ENCODE results near the gene CR1L.
A peak's percentile ranks its signal among the peaks of the same experiment; 100 is the strongest.

Gene CR1L

DNA sequence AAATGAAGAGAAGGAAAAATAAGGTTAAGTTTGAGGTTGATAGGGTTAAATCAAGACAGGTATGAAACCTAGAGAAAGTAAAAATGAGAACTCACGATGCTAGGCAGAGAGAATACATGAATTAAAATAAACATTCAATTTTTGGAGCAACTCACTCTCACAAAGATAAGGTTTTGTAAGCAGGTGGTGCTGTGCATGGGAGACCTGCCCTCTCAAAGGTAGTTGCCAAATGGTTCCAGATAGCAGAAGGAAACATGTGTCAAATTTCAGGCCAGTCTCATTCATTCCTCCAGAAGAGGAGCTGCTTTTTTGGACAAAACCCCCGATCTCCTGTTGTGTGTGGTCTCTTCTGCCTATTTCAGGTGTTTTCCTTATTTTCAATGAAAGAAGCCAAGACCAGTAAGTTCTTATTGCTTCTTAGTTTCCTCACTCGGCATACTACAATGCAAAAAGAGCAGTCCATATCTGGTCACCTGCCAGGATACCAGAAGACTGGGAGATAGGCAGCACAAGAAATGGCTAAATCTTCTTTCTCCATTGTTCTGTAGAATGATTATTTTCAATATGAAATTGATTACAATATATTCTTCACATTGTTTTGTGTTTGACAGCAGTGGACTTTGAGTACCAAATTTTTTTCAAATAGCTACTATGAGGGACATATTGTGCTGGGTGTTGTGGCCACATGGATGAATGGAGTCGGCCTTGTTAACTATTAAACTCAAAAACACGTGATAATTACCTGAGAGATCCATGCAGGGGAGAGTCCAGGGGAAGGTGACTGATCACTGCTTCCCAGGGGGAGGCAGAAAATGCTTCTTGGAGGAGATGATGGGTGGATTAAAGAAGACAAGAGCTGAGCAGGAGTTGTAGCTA is 3.6 kb downstream of the CR1L start:
- TF ChIP-seq, protein P1, sequence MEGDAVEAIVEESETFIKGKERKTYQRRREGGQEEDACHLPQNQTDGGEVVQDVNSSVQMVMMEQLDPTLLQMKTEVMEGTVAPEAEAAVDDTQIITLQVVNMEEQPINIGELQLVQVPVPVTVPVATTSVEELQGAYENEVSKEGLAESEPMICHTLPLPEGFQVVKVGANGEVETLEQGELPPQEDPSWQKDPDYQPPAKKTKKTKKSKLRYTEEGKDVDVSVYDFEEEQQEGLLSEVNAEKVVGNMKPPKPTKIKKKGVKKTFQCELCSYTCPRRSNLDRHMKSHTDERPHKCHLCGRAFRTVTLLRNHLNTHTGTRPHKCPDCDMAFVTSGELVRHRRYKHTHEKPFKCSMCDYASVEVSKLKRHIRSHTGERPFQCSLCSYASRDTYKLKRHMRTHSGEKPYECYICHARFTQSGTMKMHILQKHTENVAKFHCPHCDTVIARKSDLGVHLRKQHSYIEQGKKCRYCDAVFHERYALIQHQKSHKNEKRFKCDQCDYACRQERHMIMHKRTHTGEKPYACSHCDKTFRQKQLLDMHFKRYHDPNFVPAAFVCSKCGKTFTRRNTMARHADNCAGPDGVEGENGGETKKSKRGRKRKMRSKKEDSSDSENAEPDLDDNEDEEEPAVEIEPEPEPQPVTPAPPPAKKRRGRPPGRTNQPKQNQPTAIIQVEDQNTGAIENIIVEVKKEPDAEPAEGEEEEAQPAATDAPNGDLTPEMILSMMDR (IDR thresholded peaks at IDR 0.05; ENCODE audit: low read depth, low read length), result no peak
- no peak for DNase-seq (ENCODE audit: low read depth in 2 of 2)
- H3K4me3 ChIP-seq (replicated peaks in 1 of 2; ENCODE audit: low read depth in 2 of 2, low read length in 2 of 2), result no peak overlapping the region

DNA sequence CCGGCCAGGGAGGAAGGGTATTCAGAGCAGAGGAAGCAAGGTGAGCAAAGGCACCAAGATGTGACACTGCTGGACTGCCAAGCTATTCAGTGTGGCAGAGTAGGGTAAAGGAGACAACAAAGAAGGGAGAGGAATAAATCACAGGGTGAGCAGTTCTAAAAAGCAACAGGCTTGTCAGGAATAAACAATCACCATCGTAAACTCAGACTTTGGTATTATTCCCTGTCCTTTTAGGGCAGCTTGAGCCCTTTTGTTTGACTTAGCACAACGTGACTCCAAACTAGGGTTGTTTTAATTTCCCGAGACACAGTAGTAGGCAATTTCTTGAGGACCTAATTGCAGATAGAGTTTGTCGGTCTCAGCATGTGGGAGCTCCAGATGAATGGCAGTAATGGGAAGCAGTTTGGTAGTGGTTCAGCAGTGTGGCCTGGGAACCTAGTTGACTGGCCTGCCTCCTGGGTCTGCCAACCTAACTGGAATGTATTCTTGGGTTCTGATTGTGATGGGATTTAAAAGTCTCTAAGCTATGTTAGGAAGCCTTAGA is 4.3 kb downstream of the CR1L start:
- H3K4me3 ChIP-seq (replicated peaks in 1 of 2; ENCODE audit: low read depth in 2 of 2, low read length in 2 of 2), result no peak overlapping the region
- TF ChIP-seq, protein P1 (IDR thresholded peaks at IDR 0.05; ENCODE audit: low read depth, low read length), result no peak
- no peak for DNase-seq (ENCODE audit: low read depth in 2 of 2)

DNA sequence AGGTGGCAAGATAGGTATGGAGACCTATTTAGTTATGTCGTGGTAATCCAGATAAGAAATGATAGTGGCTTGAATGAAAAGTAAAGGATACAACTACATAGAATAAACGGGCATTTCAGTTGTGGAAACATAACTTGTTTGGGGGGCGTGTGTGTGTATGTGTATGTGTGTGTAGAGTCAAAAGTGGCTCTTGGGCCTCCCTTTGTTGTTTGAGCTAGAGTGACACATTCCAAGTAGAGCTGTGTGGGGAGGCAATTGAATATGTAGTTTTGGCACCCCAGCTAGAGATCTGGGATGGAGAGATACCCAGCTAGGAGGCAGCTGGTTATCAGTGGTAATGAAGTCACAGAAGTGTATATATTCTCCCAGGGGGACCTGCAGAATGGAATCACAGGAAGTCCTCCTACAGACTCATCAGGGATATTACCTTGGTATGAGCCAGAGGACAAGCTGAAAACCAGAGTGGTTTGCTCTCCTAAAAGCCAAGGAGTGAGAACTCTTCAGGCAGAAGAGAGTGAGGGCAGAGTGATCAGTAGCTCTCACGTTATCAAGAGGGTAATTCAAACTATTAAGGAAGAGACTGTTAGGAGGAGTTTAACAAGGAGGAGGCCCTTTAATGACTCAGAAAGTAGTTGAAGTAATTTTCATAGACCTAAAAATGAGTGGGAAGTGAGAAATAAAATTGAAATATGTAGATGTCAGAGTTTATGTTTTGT is 5.1 kb downstream of the CR1L start:
- no peak overlapping the region for H3K4me3 ChIP-seq (replicated peaks in 1 of 2; ENCODE audit: low read depth in 2 of 2, low read length in 2 of 2)
- TF ChIP-seq, protein P1 (IDR thresholded peaks at IDR 0.05; ENCODE audit: low read depth, low read length), result no peak
- DNase-seq (ENCODE audit: low read depth in 2 of 2), result no peak

DNA sequence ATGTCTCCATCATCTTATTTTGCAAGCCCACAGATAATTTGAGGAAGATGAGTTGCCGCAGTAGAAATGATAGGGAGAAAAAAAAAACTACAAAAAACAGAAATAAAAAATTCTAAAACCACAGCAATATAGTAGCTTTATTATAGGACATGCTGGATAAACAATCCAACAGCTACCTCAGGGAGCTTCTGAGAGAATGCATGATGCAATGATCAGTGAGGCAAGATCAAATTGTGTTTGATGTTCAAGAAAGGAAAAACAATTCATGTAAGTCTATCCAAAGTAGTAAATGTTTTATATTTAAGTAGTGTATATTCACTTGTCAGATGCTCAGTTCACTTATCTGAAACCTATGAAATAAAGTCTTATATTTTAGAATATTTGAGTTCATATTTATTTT is 6.7 kb downstream of the CR1L start:
- no peak overlapping the region for H3K4me3 ChIP-seq (replicated peaks in 1 of 2; ENCODE audit: low read depth in 2 of 2, low read length in 2 of 2)
- peak in 1 of 2 donors; percentile 8 for DNase-seq (ENCODE audit: low read depth in 2 of 2)
- TF ChIP-seq, protein P1 (IDR thresholded peaks at IDR 0.05; ENCODE audit: low read depth, low read length), result no peak

DNA sequence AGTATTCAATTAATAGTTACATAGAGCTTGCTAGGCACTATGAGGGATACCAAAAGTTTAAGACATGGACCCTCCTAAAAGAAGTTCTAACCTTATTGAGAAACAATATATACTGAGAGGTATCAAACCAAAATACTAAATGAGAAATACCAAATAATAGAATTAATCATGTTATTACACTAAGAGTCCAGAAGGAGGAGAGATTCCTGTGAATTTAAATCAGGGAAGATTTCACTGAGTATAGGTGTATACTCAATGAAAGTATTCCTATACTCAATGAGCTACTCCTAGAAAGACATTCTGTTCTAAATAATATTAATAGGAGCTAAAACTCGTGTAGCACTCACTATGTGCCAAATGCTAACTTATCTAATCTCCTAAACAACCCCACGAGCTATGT is 9.4 kb downstream of the CR1L start:
- H3K4me3 ChIP-seq (replicated peaks in 1 of 2; ENCODE audit: low read depth in 2 of 2, low read length in 2 of 2), result no peak overlapping the region
- peak; percentile 7 to 13 for DNase-seq (ENCODE audit: low read depth in 2 of 2)
- TF ChIP-seq, protein P1 (IDR thresholded peaks at IDR 0.05; ENCODE audit: low read depth, low read length), result peak; percentile 25

DNA sequence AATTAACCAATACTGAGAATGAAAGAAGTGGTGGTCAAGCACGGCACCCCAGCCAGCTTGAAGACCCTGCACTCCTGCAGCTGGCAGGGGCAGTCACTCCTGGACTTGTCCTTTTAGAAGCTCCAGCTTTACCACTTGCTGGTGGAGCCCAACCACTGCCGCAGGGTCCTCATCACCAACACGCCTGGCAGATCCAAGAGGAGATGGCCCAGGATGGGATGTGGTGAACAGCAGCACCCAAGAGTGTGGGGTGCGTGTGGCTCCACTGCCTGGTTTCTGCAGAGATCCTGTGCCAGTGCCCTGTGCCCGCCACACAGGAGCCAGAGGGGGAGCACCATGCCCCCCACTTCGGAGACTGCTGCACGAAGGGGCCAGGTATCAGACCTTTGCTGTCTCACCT is 13.5 kb downstream of the CR1L start:
- H3K4me3 ChIP-seq (replicated peaks in 1 of 2; ENCODE audit: low read depth in 2 of 2, low read length in 2 of 2), result no peak overlapping the region
- DNase-seq (ENCODE audit: low read depth in 2 of 2), result no peak
- TF ChIP-seq, protein P1 (IDR thresholded peaks at IDR 0.05; ENCODE audit: low read depth, low read length), result no peak
